ENCODE results near the gene BBX.

The BBX gene

DNA sequence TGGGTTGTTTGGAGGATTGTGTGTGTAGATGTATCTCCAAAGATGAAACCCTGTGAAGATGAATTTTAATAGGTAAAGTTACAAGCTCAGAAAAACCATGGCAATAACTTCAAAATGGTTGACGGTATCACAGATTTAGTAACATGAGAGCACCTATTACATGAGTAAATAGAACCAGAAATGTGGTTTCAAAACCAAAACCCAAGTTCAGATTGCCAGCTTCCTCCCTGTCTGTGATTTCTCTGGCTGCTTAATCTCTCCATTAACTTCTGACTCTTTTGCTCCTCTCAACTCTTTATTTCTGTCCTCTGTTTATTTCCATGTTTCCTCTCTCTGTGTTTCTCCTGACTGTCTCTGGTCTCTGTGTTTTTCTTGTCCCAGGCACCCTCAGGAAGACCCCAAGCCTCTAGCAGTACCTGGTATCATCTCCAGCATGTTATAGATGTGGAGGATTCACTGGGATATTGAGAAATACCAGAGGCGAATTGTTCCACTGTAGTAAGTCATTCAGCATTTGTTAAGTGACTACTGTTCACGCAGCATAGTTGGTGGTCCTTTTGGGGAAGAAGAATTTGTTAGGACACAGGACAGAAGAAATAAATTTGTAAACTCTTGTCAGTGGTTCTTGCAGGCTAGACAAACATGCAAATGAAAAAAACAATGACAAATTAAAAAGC, 138.8 kb downstream of the BBX start:
- H2BK12ac ChIP-seq (ENCODE audit: low read length), result no peak overlapping the region
- peaks cover 0 to 2% of the 10 kb centered on the region in 2 donors for H3K4me1 ChIP-seq (ENCODE audit: control insufficient read depth in 2 of 2, insufficient read depth in 1 of 2, low read depth in 1 of 2, low read length in 2 of 2)
- H3K79me1 ChIP-seq (ENCODE audit: low read depth, low read length), result no peaks in the 10 kb centered on the region
- H3K23ac ChIP-seq (ENCODE audit: low read depth, low read length, poor library complexity), result no peak overlapping the region
- no peak overlapping the region for H3K18ac ChIP-seq (ENCODE audit: low read length)
- no peak overlapping the region for H3K4me3 ChIP-seq (ENCODE audit: low read length in 2 of 2)
- no peak overlapping the region for H2BK5ac ChIP-seq (ENCODE audit: low read length)
- WGBS, 2 donors (ENCODE audit: extremely low coverage in 2 of 2, insufficient read length in 2 of 2, insufficient replicate concordance in 1 of 2), result no CpG with 5 or more reads among the region's 3 CpGs
- no peak overlapping the region for H2AK5ac ChIP-seq (ENCODE audit: low read depth, low read length)
- no peak overlapping the region for H4K8ac ChIP-seq (ENCODE audit: low read depth, low read length)
- H3K36me3 ChIP-seq (replicated peaks in 1 of 2; ENCODE audit: control insufficient read depth in 2 of 2, insufficient read depth in 2 of 2, low read length in 2 of 2), result no peaks in the 10 kb centered on the region
- no peak overlapping the region for H2BK15ac ChIP-seq (ENCODE audit: low read length)
- H3K9me3 ChIP-seq (replicated peaks in 1 of 2; ENCODE audit: control insufficient read depth in 2 of 2, insufficient read depth in 1 of 2, low read depth in 1 of 2, low read length in 2 of 2), result no peaks in the 10 kb centered on the region
- H3K27ac ChIP-seq (replicated peaks; ENCODE audit: low read length), result no peak overlapping the region
- no peaks in the 10 kb centered on the region for H3K27me3 ChIP-seq (ENCODE audit: control insufficient read depth in 3 of 3, insufficient read depth in 3 of 3, low read depth in 1 of 3, low read length in 3 of 3)
- no peak overlapping the region for H3K4ac ChIP-seq (ENCODE audit: low read length)
- H3K9ac ChIP-seq (ENCODE audit: low read depth, low read length, poor library complexity), result no peak overlapping the region
- no peak for DNase-seq (ENCODE audit: low spot score)
- no peak overlapping the region for H2AFZ ChIP-seq (ENCODE audit: low read length)
- H2BK120ac ChIP-seq (ENCODE audit: low read depth, low read length), result no peak overlapping the region
- no peak overlapping the region for H3K14ac ChIP-seq (ENCODE audit: low read length)
- no peak overlapping the region for H4K91ac ChIP-seq (ENCODE audit: low read depth, low read length, poor library complexity)
- H3K4me2 ChIP-seq (ENCODE audit: insufficient read depth, low read length, poor library complexity, severe bottlenecking), result no peak overlapping the region

DNA sequence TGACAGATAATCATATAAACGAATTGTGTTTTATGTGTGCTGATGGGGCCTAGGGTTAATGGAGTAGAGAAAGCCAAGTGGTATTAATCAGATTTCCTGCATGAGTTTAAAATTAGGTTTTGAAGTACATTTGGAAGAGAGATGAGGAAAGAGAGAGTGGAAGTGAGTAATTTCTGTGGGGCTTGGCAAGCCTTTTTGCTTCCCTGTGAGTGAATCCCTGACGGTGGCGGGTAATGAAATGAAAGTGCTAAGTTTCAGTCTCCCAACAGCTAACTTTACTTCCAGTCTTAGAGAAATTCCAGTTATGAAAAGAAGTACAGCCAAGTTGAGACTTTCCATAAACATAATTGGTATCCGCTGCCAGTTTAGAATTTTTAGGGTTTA, 139.4 kb downstream of the BBX start:
- no peak overlapping the region for H2BK15ac ChIP-seq (ENCODE audit: low read length)
- no peak overlapping the region for H4K8ac ChIP-seq (ENCODE audit: low read depth, low read length)
- no peaks in the 10 kb centered on the region for H3K36me3 ChIP-seq (replicated peaks in 1 of 2; ENCODE audit: control insufficient read depth in 2 of 2, insufficient read depth in 2 of 2, low read length in 2 of 2)
- no peak overlapping the region for H2AFZ ChIP-seq (ENCODE audit: low read length)
- H3K9ac ChIP-seq (ENCODE audit: low read depth, low read length, poor library complexity), result no peak overlapping the region
- no peak overlapping the region for H3K18ac ChIP-seq (ENCODE audit: low read length)
- H2BK120ac ChIP-seq (ENCODE audit: low read depth, low read length), result no peak overlapping the region
- no peak overlapping the region for H2BK12ac ChIP-seq (ENCODE audit: low read length)
- H2BK5ac ChIP-seq (ENCODE audit: low read length), result no peak overlapping the region
- H4K91ac ChIP-seq (ENCODE audit: low read depth, low read length, poor library complexity), result no peak overlapping the region
- peaks cover 0 to 2% of the 10 kb centered on the region in 2 donors for H3K4me1 ChIP-seq (ENCODE audit: control insufficient read depth in 2 of 2, insufficient read depth in 1 of 2, low read depth in 1 of 2, low read length in 2 of 2)
- no peak overlapping the region for H3K23ac ChIP-seq (ENCODE audit: low read depth, low read length, poor library complexity)
- no peak overlapping the region for H3K14ac ChIP-seq (ENCODE audit: low read length)
- H3K4me2 ChIP-seq (ENCODE audit: insufficient read depth, low read length, poor library complexity, severe bottlenecking), result no peak overlapping the region
- H3K4me3 ChIP-seq (ENCODE audit: low read length in 2 of 2), result no peak overlapping the region
- DNase-seq (ENCODE audit: low spot score), result no peak
- H3K27me3 ChIP-seq (ENCODE audit: control insufficient read depth in 3 of 3, insufficient read depth in 3 of 3, low read depth in 1 of 3, low read length in 3 of 3), result no peaks in the 10 kb centered on the region
- H3K79me1 ChIP-seq (ENCODE audit: low read depth, low read length), result no peaks in the 10 kb centered on the region
- no peak overlapping the region for H3K4ac ChIP-seq (ENCODE audit: low read length)
- no peak overlapping the region for H2AK5ac ChIP-seq (ENCODE audit: low read depth, low read length)
- no peaks in the 10 kb centered on the region for H3K9me3 ChIP-seq (replicated peaks in 1 of 2; ENCODE audit: control insufficient read depth in 2 of 2, insufficient read depth in 1 of 2, low read depth in 1 of 2, low read length in 2 of 2)
- no CpG with 5 or more reads among the region's 4 CpGs for WGBS, 2 donors (ENCODE audit: extremely low coverage in 2 of 2, insufficient read length in 2 of 2, insufficient replicate concordance in 1 of 2)
- H3K27ac ChIP-seq (replicated peaks; ENCODE audit: low read length), result no peak overlapping the region

DNA sequence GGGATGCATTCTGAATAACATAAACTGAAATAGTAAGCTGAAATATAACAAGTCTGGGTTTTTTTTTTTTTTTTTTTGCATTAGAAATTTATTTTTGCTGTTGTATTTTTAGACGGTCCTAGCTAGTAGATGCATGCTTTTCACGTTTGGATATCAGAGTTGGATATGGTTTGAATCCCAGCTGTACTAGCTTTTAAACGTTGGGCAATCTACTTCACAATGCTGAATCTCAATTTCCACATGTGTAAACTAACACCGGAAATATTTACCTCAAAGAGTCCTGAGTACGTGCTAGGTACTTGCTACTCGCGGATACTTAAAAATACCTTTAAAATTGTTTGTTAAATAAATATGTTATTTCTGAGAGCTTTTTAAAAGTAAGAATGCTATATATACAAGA, 139.8 kb downstream of the BBX start:
- no peaks in the 10 kb centered on the region for H3K36me3 ChIP-seq (replicated peaks in 1 of 2; ENCODE audit: control insufficient read depth in 2 of 2, insufficient read depth in 2 of 2, low read length in 2 of 2)
- H2BK12ac ChIP-seq (ENCODE audit: low read length), result no peak overlapping the region
- H2AK5ac ChIP-seq (ENCODE audit: low read depth, low read length), result no peak overlapping the region
- WGBS, 2 donors (ENCODE audit: extremely low coverage in 2 of 2, insufficient read length in 2 of 2, insufficient replicate concordance in 1 of 2), result no CpG with 5 or more reads among the region's 7 CpGs
- no peak overlapping the region for H3K4me3 ChIP-seq (ENCODE audit: low read length in 2 of 2)
- H3K27me3 ChIP-seq (ENCODE audit: control insufficient read depth in 3 of 3, insufficient read depth in 3 of 3, low read depth in 1 of 3, low read length in 3 of 3), result no peaks in the 10 kb centered on the region
- DNase-seq (ENCODE audit: low spot score), result no peak
- H2AFZ ChIP-seq (ENCODE audit: low read length), result no peak overlapping the region
- no peaks in the 10 kb centered on the region for H3K9me3 ChIP-seq (replicated peaks in 1 of 2; ENCODE audit: control insufficient read depth in 2 of 2, insufficient read depth in 1 of 2, low read depth in 1 of 2, low read length in 2 of 2)
- H3K79me1 ChIP-seq (ENCODE audit: low read depth, low read length), result no peaks in the 10 kb centered on the region
- H3K9ac ChIP-seq (ENCODE audit: low read depth, low read length, poor library complexity), result no peak overlapping the region
- no peak overlapping the region for H3K4ac ChIP-seq (ENCODE audit: low read length)
- no peak overlapping the region for H2BK120ac ChIP-seq (ENCODE audit: low read depth, low read length)
- no peak overlapping the region for H3K18ac ChIP-seq (ENCODE audit: low read length)
- no peak overlapping the region for H3K23ac ChIP-seq (ENCODE audit: low read depth, low read length, poor library complexity)
- H3K27ac ChIP-seq (replicated peaks; ENCODE audit: low read length), result no peak overlapping the region
- no peak overlapping the region for H3K14ac ChIP-seq (ENCODE audit: low read length)
- peaks cover 0 to 2% of the 10 kb centered on the region in 2 donors for H3K4me1 ChIP-seq (ENCODE audit: control insufficient read depth in 2 of 2, insufficient read depth in 1 of 2, low read depth in 1 of 2, low read length in 2 of 2)
- H4K8ac ChIP-seq (ENCODE audit: low read depth, low read length), result no peak overlapping the region
- H2BK15ac ChIP-seq (ENCODE audit: low read length), result no peak overlapping the region
- no peak overlapping the region for H3K4me2 ChIP-seq (ENCODE audit: insufficient read depth, low read length, poor library complexity, severe bottlenecking)
- H4K91ac ChIP-seq (ENCODE audit: low read depth, low read length, poor library complexity), result no peak overlapping the region
- H2BK5ac ChIP-seq (ENCODE audit: low read length), result no peak overlapping the region

GRCh38 chr3:107663266-107663665, 140.5 kb downstream of the BBX start:
- H3K27ac ChIP-seq (replicated peaks; ENCODE audit: low read length), result no peak overlapping the region

More at GRCh38 chr3:107663266-107663665, 140.5 kb downstream of the BBX start:
- no peak overlapping the region for H4K8ac ChIP-seq (ENCODE audit: low read depth, low read length)
- no peak overlapping the region for H3K18ac ChIP-seq (ENCODE audit: low read length)
- H3K36me3 ChIP-seq (replicated peaks in 1 of 2; ENCODE audit: control insufficient read depth in 2 of 2, insufficient read depth in 2 of 2, low read length in 2 of 2), result no peaks in the 10 kb centered on the region
- H3K4ac ChIP-seq (ENCODE audit: low read length), result no peak overlapping the region
- no peaks in the 10 kb centered on the region for H3K27me3 ChIP-seq (ENCODE audit: control insufficient read depth in 3 of 3, insufficient read depth in 3 of 3, low read depth in 1 of 3, low read length in 3 of 3)
- H2BK120ac ChIP-seq (ENCODE audit: low read depth, low read length), result no peak overlapping the region
- H3K4me3 ChIP-seq (ENCODE audit: low read length in 2 of 2), result no peak overlapping the region
- no peak overlapping the region for H4K91ac ChIP-seq (ENCODE audit: low read depth, low read length, poor library complexity)
- no peak overlapping the region for H2AFZ ChIP-seq (ENCODE audit: low read length)
- H3K79me1 ChIP-seq (ENCODE audit: low read depth, low read length), result no peaks in the 10 kb centered on the region
- no peak overlapping the region for H2BK5ac ChIP-seq (ENCODE audit: low read length)
- no peak overlapping the region for H2BK12ac ChIP-seq (ENCODE audit: low read length)
- no peak overlapping the region for H3K9ac ChIP-seq (ENCODE audit: low read depth, low read length, poor library complexity)
- no peak for DNase-seq (ENCODE audit: low spot score)
- no peak overlapping the region for H3K23ac ChIP-seq (ENCODE audit: low read depth, low read length, poor library complexity)
- no peak overlapping the region for H3K14ac ChIP-seq (ENCODE audit: low read length)
- no peak overlapping the region for H3K4me2 ChIP-seq (ENCODE audit: insufficient read depth, low read length, poor library complexity, severe bottlenecking)
- H3K4me1 ChIP-seq (ENCODE audit: control insufficient read depth in 2 of 2, insufficient read depth in 1 of 2, low read depth in 1 of 2, low read length in 2 of 2), result peaks cover 3 to 5% of the 10 kb centered on the region in 2 donors
- no peak overlapping the region for H2BK15ac ChIP-seq (ENCODE audit: low read length)
- no peaks in the 10 kb centered on the region for H3K9me3 ChIP-seq (replicated peaks in 1 of 2; ENCODE audit: control insufficient read depth in 2 of 2, insufficient read depth in 1 of 2, low read depth in 1 of 2, low read length in 2 of 2)
- no CpG with 5 or more reads among the region's 2 CpGs for WGBS, 2 donors (ENCODE audit: extremely low coverage in 2 of 2, insufficient read length in 2 of 2, insufficient replicate concordance in 1 of 2)
- H2AK5ac ChIP-seq (ENCODE audit: low read depth, low read length), result no peak overlapping the region
